ENCODE data around the gene RAC2.

- TF ChIP-seq CTCF (IDR thresholded peaks at IDR 0.05) (no peak), POLR2A (IDR thresholded peaks at IDR 0.05) (no peak)
Observed at GRCh38 chr22:37213941-37214730, 29.9 kb downstream of the RAC2 start.
